ENCODE data around the gene RACGAP1.

RACGAP1 gene

GRCh38 chr12:50070314-50071060, 45.2 kb upstream of the RACGAP1 start:
- Histone ChIP-seq H3K36me3 (replicated peaks in 1 of 2; ENCODE audit: control insufficient read depth in 2 of 2, insufficient read depth in 2 of 2, low read length in 2 of 2) (no peaks in the 10 kb centered on the region), H3K79me1 (ENCODE audit: low read depth, low read length) (no peaks in the 10 kb centered on the region), H3K4me2 (ENCODE audit: insufficient read depth, low read length, poor library complexity, severe bottlenecking) (no peak overlapping the region), H3K18ac (ENCODE audit: low read length) (peak overlapping the region; percentile 50), H3K14ac (ENCODE audit: low read length) (no peak overlapping the region), H3K9ac (ENCODE audit: low read depth, low read length, poor library complexity) (no peak overlapping the region), H4K8ac (ENCODE audit: low read depth, low read length) (no peak overlapping the region), H3K9me3 (replicated peaks in 1 of 2; ENCODE audit: control insufficient read depth in 2 of 2, insufficient read depth in 1 of 2, low read depth in 1 of 2, low read length in 2 of 2) (no peaks in the 10 kb centered on the region), H3K4me3 (ENCODE audit: low read length in 2 of 2) (no peak overlapping the region), H2BK12ac (ENCODE audit: low read length) (no peak overlapping the region), H3K27ac (replicated peaks; ENCODE audit: low read length) (no peak overlapping the region), H2BK15ac (ENCODE audit: low read length) (no peak overlapping the region), H4K91ac (ENCODE audit: low read depth, low read length, poor library complexity) (no peak overlapping the region), H2AFZ (ENCODE audit: low read length) (peak overlapping the region; percentile 39), H3K4me1 (ENCODE audit: control insufficient read depth in 2 of 2, insufficient read depth in 1 of 2, low read depth in 1 of 2, low read length in 2 of 2) (peaks cover 10 to 38% of the 10 kb centered on the region in 2 donors), H3K4ac (ENCODE audit: low read length) (no peak overlapping the region), H2BK120ac (ENCODE audit: low read depth, low read length) (no peak overlapping the region), H3K23ac (ENCODE audit: low read depth, low read length, poor library complexity) (no peak overlapping the region), H2BK5ac (ENCODE audit: low read length) (no peak overlapping the region), H3K27me3 (ENCODE audit: control insufficient read depth in 3 of 3, insufficient read depth in 3 of 3, low read depth in 1 of 3, low read length in 3 of 3) (no peaks in the 10 kb centered on the region), H2AK5ac (ENCODE audit: low read depth, low read length) (no peak overlapping the region)
- 100% methylated on average over 2 of the region's 9 CpGs; no CpG with 5 or more reads in 1 of the 2 donors for WGBS, 2 donors (ENCODE audit: extremely low coverage in 2 of 2, insufficient read length in 2 of 2, insufficient replicate concordance in 1 of 2)
- DNase-seq (ENCODE audit: low spot score), result peak; percentile 80

GRCh38 chr12:50069539-50069938, 44.2 kb upstream of the RACGAP1 start:
- DNase-seq (ENCODE audit: low spot score), result no peak
- H3K18ac ChIP-seq (ENCODE audit: low read length), result no peak overlapping the region

DNA sequence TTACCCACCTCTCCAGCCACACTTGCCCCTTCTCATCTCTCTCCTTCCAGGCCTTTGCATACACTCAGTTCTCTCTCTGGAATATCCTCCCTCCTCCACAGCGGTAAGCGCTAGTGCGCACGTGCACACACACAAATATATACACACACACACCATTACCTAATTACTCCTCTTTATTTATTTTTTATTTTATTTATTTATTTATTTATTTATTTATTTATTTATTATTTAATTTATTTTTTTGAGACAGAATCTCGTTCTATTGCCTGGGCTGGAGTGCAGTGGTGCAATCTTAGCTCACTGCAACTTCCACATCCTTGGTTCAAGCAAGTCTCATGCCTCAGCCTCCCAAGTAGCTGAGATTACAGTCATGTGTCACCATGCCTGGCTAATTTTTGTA, 43.8 kb upstream of the RACGAP1 start:
- H2BK15ac ChIP-seq (ENCODE audit: low read length), result no peak overlapping the region
- no peak overlapping the region for H2BK12ac ChIP-seq (ENCODE audit: low read length)
- H3K23ac ChIP-seq (ENCODE audit: low read depth, low read length, poor library complexity), result no peak overlapping the region
- no peaks in the 10 kb centered on the region for H3K36me3 ChIP-seq (replicated peaks in 1 of 2; ENCODE audit: control insufficient read depth in 2 of 2, insufficient read depth in 2 of 2, low read length in 2 of 2)
- peak overlapping the region; percentile 32 for H2BK5ac ChIP-seq (ENCODE audit: low read length)
- H3K27me3 ChIP-seq (ENCODE audit: control insufficient read depth in 3 of 3, insufficient read depth in 3 of 3, low read depth in 1 of 3, low read length in 3 of 3), result no peaks in the 10 kb centered on the region
- no peaks in the 10 kb centered on the region for H3K79me1 ChIP-seq (ENCODE audit: low read depth, low read length)
- H2AK5ac ChIP-seq (ENCODE audit: low read depth, low read length), result no peak overlapping the region
- H4K91ac ChIP-seq (ENCODE audit: low read depth, low read length, poor library complexity), result no peak overlapping the region
- no peak for DNase-seq (ENCODE audit: low spot score)
- no peaks in the 10 kb centered on the region for H3K9me3 ChIP-seq (replicated peaks in 1 of 2; ENCODE audit: control insufficient read depth in 2 of 2, insufficient read depth in 1 of 2, low read depth in 1 of 2, low read length in 2 of 2)
- H4K8ac ChIP-seq (ENCODE audit: low read depth, low read length), result no peak overlapping the region
- no peak overlapping the region for H3K4me2 ChIP-seq (ENCODE audit: insufficient read depth, low read length, poor library complexity, severe bottlenecking)
- peaks cover 8 to 34% of the 10 kb centered on the region in 2 donors for H3K4me1 ChIP-seq (ENCODE audit: control insufficient read depth in 2 of 2, insufficient read depth in 1 of 2, low read depth in 1 of 2, low read length in 2 of 2)
- H2AFZ ChIP-seq (ENCODE audit: low read length), result no peak overlapping the region
- H3K9ac ChIP-seq (ENCODE audit: low read depth, low read length, poor library complexity), result no peak overlapping the region
- H2BK120ac ChIP-seq (ENCODE audit: low read depth, low read length), result no peak overlapping the region
- H3K4ac ChIP-seq (ENCODE audit: low read length), result no peak overlapping the region
- WGBS, 2 donors (ENCODE audit: extremely low coverage in 2 of 2, insufficient read length in 2 of 2, insufficient replicate concordance in 1 of 2), result no CpG with 5 or more reads among the region's 5 CpGs
- H3K27ac ChIP-seq (replicated peaks; ENCODE audit: low read length), result no peak overlapping the region
- H3K14ac ChIP-seq (ENCODE audit: low read length), result no peak overlapping the region
- H3K4me3 ChIP-seq (ENCODE audit: low read length in 2 of 2), result no peak overlapping the region
- H3K18ac ChIP-seq (ENCODE audit: low read length), result no peak overlapping the region

More at GRCh38 chr12:50069539-50069938, 44.2 kb upstream of the RACGAP1 start:
- H3K79me1 ChIP-seq (ENCODE audit: low read depth, low read length), result no peaks in the 10 kb centered on the region
- H4K91ac ChIP-seq (ENCODE audit: low read depth, low read length, poor library complexity), result no peak overlapping the region
- H2AFZ ChIP-seq (ENCODE audit: low read length), result no peak overlapping the region
- WGBS, 2 donors (ENCODE audit: extremely low coverage in 2 of 2, insufficient read length in 2 of 2, insufficient replicate concordance in 1 of 2), result no CpG with 5 or more reads among the region's 3 CpGs
- no peak overlapping the region for H3K4me2 ChIP-seq (ENCODE audit: insufficient read depth, low read length, poor library complexity, severe bottlenecking)
- no peak overlapping the region for H3K23ac ChIP-seq (ENCODE audit: low read depth, low read length, poor library complexity)
- H2BK12ac ChIP-seq (ENCODE audit: low read length), result no peak overlapping the region
- H2AK5ac ChIP-seq (ENCODE audit: low read depth, low read length), result no peak overlapping the region
- no peak overlapping the region for H2BK15ac ChIP-seq (ENCODE audit: low read length)
- no peaks in the 10 kb centered on the region for H3K27me3 ChIP-seq (ENCODE audit: control insufficient read depth in 3 of 3, insufficient read depth in 3 of 3, low read depth in 1 of 3, low read length in 3 of 3)
- H3K4ac ChIP-seq (ENCODE audit: low read length), result no peak overlapping the region
- H3K14ac ChIP-seq (ENCODE audit: low read length), result no peak overlapping the region
- no peak overlapping the region for H4K8ac ChIP-seq (ENCODE audit: low read depth, low read length)
- H3K27ac ChIP-seq (replicated peaks; ENCODE audit: low read length), result no peak overlapping the region
- H2BK120ac ChIP-seq (ENCODE audit: low read depth, low read length), result no peak overlapping the region
- peaks cover 8 to 34% of the 10 kb centered on the region in 2 donors for H3K4me1 ChIP-seq (ENCODE audit: control insufficient read depth in 2 of 2, insufficient read depth in 1 of 2, low read depth in 1 of 2, low read length in 2 of 2)
- H3K4me3 ChIP-seq (ENCODE audit: low read length in 2 of 2), result no peak overlapping the region
- H3K9me3 ChIP-seq (replicated peaks in 1 of 2; ENCODE audit: control insufficient read depth in 2 of 2, insufficient read depth in 1 of 2, low read depth in 1 of 2, low read length in 2 of 2), result no peaks in the 10 kb centered on the region
- H3K36me3 ChIP-seq (replicated peaks in 1 of 2; ENCODE audit: control insufficient read depth in 2 of 2, insufficient read depth in 2 of 2, low read length in 2 of 2), result no peaks in the 10 kb centered on the region
- no peak overlapping the region for H2BK5ac ChIP-seq (ENCODE audit: low read length)
- H3K9ac ChIP-seq (ENCODE audit: low read depth, low read length, poor library complexity), result no peak overlapping the region

GRCh38 chr12:50066402-50066801, 41.1 kb upstream of the RACGAP1 start:
- H3K27me3 ChIP-seq (ENCODE audit: control insufficient read depth in 3 of 3, insufficient read depth in 3 of 3, low read depth in 1 of 3, low read length in 3 of 3), result no peaks in the 10 kb centered on the region
- no peak overlapping the region for H3K27ac ChIP-seq (replicated peaks; ENCODE audit: low read length)
- no peak overlapping the region for H2BK12ac ChIP-seq (ENCODE audit: low read length)
- H3K4ac ChIP-seq (ENCODE audit: low read length), result no peak overlapping the region
- H2AK5ac ChIP-seq (ENCODE audit: low read depth, low read length), result no peak overlapping the region
- no peak for DNase-seq (ENCODE audit: low spot score)
- no peak overlapping the region for H2BK5ac ChIP-seq (ENCODE audit: low read length)
- no peak overlapping the region for H3K4me3 ChIP-seq (ENCODE audit: low read length in 2 of 2)
- H2BK120ac ChIP-seq (ENCODE audit: low read depth, low read length), result no peak overlapping the region
- H4K91ac ChIP-seq (ENCODE audit: low read depth, low read length, poor library complexity), result no peak overlapping the region
- no peak overlapping the region for H4K8ac ChIP-seq (ENCODE audit: low read depth, low read length)
- no peak overlapping the region for H3K9ac ChIP-seq (ENCODE audit: low read depth, low read length, poor library complexity)
- no CpG with 5 or more reads among the region's 5 CpGs for WGBS, 2 donors (ENCODE audit: extremely low coverage in 2 of 2, insufficient read length in 2 of 2, insufficient replicate concordance in 1 of 2)
- no peak overlapping the region for H3K4me2 ChIP-seq (ENCODE audit: insufficient read depth, low read length, poor library complexity, severe bottlenecking)
- H3K14ac ChIP-seq (ENCODE audit: low read length), result no peak overlapping the region
- no peak overlapping the region for H3K18ac ChIP-seq (ENCODE audit: low read length)
- H2AFZ ChIP-seq (ENCODE audit: low read length), result no peak overlapping the region
- H3K36me3 ChIP-seq (replicated peaks in 1 of 2; ENCODE audit: control insufficient read depth in 2 of 2, insufficient read depth in 2 of 2, low read length in 2 of 2), result peaks cover 0 to 1% of the 10 kb centered on the region in 2 donors
- no peak overlapping the region for H2BK15ac ChIP-seq (ENCODE audit: low read length)
- H3K4me1 ChIP-seq (ENCODE audit: control insufficient read depth in 2 of 2, insufficient read depth in 1 of 2, low read depth in 1 of 2, low read length in 2 of 2), result peaks cover 8 to 18% of the 10 kb centered on the region in 2 donors
- no peak overlapping the region for H3K23ac ChIP-seq (ENCODE audit: low read depth, low read length, poor library complexity)
- H3K9me3 ChIP-seq (replicated peaks in 1 of 2; ENCODE audit: control insufficient read depth in 2 of 2, insufficient read depth in 1 of 2, low read depth in 1 of 2, low read length in 2 of 2), result no peaks in the 10 kb centered on the region
- no peaks in the 10 kb centered on the region for H3K79me1 ChIP-seq (ENCODE audit: low read depth, low read length)
